HG03108 (cell line): ENCODE data around the gene ZDHHC3.
"Not testable (repeated sequence)": the region's sequence is repeated elsewhere in the genome, so short reads cannot be mapped to it uniquely, and the experiment has no call there.

Source experiments
- ATAC-seq: cut with Tn5 transposase; IDR thresholded peaks from one replicate; pipeline ENCODE4 v1.9.1; 2021; ENCODE audit warnings: moderate library complexity; ENCODE audit not compliant: unreplicated experiment

The ZDHHC3 gene

DNA sequence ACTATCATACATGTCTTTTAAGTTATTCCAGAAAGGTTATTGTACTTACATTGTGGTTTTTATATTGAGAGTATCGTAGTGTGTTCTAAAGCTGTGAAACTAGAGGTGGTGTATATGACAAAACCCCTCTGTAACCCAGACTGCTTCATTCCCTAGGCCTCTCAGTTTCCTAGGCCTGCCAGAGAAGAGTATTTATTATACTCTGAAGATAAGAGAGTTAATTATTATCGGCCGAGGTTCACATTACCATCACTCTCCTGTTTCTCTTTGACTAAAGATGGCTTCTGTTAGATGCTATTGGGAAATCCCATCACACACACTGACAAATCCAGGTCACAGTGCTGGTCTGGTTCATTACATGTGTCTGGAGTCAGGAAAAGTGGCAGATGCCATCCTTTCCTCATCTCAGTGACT lies 20.6 kb upstream of the ZDHHC3 start:
- peak; percentile 50 for ATAC-seq

DNA sequence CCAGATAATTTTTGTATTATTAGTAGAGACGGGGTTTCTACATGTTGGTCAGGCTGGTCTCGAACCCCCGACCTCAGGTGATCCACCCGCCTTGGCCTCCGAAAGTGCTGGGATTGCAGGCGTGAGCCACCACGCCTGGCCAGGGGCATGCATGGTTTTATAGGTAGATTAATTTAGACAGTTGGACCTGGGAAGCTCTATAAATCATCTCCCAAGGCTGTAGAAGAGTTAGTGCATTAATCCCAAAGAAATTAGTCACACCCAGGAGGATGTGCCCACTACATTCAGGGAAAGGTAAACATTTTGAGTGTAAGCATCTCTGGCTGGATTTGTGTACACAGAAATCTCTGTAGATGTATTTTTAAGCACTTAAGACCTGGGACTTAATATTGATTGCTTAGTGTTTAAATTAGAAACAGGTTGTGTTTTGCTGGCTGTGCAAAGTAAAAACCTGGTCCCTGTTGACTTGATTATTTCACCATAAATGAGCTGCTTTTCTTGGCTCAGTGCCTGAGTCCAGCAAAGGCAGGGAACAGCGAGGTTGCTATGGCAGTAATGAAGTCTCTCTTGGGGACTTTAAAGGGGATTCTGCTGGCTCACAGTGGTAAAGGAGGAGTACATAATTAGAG lies 19.3 kb upstream of the ZDHHC3 start:
- no peak for ATAC-seq

DNA sequence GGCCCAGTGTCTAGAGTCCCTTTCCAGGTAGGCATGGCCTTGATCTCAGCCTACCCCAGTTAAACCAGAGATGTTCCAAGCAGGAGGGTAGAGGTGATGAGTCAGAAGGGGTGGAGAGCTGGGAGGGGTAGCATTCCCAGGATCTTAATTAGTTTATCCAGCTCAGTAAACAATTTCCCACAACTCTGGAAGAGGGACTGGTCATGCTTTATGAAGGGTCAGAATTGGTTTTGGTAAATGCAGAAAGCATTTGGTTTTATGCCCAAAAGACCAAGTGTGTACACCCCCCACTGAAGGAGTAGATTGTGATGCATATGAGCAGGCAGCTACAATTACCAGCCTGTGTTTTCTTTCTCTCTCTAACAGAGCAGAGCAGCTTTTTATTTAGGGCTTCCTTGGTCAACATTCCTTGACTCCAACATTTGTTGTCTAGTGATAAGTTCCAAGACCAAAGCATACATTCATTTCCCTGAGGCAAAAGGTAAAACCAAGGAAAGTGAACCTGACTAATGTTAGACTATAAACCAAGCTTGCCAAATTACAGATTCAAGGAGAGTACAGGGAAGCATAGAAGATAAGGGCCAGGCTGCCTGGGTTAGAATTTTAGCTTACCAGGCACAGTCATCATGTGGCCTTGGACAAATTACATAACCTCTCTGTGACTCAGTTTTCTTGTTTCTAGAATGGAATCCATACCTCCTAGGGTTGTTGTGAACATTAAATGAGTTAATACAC lies 17.7 kb upstream of the ZDHHC3 start:
- no peak for ATAC-seq

DNA sequence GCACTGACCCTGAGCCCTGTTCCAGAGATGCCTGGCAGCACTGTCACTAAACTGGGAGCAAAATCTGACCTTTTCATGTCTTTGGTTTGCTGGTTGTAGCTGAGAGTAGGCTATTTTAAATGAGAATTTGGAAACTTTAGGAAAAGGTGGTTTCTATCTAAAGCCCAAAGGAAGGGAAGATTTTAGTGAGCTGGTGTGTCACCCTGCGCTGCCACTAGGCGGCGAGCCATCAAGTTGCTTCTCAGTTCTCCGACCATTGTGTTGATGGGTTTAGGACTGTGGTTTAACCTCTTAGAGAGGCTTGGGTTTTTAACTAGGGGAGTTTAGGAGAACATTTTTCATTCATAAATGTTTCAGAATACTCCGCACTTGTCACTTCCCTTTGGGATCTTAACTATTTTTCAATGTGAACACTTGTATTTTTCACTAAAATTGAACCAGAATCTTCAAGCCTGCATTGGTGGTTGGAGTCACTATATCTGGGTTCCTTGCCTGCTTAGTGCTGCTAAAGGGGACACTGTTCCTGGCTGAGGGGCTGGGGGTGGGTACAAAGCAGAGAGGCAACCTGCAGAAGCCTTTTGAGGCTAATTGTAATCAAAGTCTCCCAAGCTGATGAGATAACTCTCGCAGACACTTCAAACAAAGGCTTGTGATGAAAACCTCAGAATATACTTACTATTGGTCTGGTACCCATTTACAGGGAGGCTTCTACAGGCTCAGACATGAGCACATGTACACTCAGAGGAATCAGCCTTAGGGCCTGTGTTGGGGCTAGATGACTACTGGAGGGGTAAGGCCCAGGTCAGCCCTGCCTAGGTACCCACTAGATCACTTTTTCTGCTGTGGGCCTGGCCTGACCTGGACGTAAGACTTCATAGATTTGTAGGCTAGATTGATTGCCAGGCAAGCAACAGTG lies 16.8 kb upstream of the ZDHHC3 start:
- ATAC-seq = no peak

DNA sequence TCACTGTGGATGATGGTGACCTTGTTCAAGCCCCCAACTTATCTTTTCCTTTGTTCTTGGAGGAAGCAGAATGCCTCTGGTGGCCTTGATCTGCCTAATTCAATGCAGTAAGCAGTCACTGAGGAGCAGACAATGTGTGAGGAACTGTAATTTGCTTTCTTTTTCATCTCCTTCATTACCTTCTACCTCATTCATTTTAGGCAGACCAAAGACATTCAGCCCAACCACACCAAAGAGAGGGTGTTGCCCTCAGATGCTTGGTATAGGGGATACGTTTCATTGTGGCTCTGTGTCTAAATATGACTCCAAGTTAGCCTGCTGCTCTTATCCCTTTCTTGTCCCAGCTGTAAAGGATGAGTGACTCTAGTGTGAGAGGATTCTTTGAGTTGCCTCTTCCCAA lies 15.4 kb upstream of the ZDHHC3 start:
- ATAC-seq = no peak

DNA sequence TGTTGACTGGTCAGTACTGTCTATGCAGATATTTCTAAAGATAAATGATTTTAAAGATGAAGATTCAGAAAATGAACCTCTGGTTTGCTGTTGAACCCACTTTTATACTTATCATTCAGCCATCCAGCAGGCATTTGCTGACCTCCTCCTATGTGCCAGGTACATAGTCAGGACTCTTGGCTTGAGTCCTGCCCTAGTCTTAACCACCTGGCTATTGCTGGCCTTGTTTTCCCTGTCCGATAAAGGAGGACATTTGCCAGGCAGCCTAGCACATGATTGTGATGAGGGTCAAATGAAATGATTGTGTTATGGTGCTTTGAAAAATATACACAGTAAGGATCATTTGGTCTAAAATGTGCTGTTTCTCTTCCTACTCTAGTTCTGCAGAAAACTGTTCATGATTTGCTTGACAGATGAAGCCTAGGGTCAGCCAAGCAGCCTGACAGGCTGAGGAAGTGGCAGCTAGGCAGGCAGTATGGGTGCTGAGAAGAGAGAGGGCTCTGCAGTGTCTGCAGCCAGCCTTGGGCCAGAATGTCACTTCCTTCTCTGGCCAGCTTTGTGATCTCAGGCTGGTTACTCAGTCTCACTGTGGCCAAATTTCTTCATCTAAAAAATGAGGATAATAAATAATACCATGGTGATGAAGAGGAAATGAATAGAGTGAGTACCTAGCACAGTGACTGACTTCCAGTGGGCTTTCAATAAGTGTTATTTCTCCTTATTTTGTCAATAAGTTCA lies 13.8 kb upstream of the ZDHHC3 start:
- no peak for ATAC-seq

DNA sequence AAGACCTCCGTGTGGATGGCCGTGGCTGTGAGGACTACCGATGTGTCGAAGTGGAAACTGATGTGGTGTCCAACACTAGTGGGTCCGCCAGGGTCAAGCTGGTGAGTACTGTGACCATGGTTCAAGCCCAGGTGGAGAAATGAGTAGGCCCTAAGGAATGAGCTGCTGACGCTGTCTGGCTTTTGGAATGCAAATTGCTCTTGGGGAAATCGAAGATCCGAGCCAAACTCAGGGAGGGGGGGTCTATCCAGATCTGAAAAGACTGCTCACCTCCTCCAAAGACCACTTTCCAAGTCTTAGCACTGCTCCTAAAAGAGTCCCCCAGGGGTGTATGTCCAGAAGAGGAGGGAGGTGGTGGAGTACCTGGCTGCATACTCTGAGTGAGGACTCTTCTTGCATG lies 13.2 kb upstream of the ZDHHC3 start:
- no peak for ATAC-seq

DNA sequence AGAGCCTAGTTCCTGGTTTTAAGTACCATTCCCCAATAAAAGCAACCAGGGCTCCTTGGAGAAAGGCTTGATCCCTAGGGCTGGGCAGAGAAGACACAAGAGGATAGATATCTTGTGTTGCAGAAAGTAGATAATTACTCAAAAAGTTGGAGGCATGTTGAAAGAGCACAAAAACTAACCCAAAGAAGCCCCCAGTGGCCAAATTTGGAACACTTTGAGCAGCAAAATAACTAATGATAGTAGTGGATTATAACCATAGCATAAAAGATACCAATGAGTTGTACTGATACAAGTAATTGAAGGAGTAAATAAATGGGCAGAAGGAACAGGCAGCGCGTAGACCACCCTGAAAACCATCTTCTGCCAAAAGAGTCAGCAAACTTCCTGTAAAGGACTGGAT lies 12.1 kb upstream of the ZDHHC3 start:
- ATAC-seq = no peak

DNA sequence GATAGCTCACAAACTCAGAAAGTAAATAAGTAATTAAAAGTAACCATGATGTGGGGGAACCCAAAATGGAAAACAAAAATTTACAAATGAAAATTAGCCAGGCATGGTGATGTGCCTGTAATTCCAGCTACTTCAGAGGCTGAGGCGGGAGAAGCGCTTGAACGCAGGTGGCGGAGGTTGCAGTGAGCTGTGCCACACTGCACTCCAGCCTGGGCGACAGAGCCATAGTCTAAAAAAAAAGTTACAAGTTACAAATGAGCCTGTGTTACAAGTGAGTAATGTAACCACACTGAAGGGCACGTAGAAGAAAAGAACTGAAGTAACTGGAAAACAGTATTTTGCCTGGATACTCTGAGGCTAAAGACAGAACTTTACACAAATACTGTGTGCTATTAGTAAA lies 11.4 kb upstream of the ZDHHC3 start:
- no peak for ATAC-seq

DNA sequence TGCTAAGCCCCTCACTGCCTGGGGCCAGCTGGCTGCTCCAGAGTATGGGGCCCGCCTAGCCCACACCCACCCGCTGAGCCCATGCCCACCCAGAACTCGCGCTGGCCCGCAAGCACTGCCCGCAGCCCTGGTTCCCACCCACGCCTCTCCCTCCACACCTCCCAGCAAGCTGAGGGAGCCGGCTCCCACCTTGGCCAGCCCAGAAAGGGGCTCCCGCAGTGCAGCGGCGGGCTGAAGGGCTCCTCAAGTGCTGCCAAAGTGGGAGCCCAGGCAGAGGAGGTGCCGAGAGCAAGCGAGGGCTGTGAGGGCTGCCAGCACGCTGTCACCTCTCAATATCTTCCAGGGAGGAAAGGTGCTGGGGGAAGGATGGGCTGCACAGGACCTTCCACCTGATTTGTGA lies 10.4 kb upstream of the ZDHHC3 start:
- ATAC-seq = not testable (repeated sequence)

DNA sequence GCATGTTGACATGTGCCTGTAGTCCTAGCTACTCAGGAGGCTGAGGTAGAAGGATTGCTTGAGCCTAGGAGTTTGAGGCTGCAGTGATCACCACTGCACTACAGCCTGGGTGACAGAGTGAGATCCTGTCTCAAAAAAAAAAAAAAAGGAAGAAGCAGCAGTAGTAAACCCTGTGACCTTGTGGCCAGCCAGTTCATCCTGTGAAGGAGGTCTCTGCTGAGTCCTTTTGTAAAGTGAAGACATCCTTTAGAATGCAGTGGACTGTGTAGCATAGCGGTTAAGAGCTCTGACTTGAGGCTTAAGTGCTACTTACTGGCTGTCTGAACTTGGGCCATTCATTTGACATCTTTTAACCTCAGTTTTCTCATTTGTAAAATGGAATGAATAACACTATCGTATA lies 8.4 kb upstream of the ZDHHC3 start:
- ATAC-seq = peak; percentile 59

DNA sequence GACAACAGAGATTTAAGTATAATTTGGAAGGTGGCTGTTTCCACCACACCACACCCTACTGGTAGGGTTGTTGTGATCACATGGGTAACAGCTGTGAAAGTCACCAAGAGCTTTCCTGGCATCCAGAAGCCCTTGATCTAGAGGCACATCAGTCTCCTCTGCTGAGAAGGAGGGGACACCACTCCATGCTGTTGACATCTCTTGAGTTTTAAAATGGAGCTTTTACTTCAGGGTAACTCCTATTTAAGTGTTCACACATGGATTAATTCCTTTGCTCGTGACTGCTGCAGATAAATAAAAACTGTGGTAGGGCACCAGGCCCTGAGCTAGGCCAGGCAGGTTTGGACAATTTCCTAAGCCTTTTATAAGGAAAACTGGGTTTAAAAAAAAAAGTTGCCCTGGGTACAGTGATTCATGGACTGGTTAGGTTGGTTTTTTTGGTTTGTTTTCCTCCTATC lies 7.5 kb upstream of the ZDHHC3 start:
- no peak for ATAC-seq

DNA sequence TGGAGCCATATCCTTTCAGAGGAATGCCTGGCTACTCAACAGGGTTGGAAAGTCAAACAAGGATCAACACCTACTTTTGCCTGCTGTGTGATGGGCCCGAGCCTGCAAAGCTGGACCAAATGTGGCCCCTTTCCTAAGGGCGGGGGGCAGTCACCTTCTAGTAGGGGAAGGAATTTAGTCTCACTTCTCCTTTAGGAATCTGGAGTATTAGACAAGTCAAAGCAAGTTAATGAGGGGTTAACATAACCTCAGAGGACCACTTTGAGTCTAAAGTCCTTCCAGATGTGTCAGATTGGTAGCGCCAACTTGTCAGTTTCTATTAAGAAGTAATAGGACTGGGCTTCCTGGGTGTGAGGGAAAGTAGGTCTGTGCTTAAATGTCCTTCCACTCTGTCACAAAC lies 6.8 kb upstream of the ZDHHC3 start:
- no peak for ATAC-seq

DNA sequence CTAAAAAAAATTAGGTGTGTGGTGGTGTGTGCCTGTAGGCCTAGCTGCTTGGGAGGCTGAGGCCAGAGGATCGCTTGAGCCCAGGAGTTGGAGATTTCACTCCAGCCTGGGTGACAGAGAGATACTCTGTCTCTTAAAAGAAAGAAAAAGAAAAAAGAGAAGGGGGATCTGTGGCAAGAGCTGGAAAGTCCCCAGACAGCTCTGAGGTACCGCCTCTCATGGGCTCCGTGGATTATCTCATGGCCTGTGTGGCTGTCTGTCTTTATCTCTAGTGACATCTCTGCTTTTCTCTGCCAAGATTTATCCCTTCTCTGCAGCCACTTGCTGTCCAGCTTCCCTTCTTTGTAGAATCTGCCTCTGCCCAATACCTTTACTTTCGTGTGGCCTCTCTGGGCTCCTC lies 5.8 kb upstream of the ZDHHC3 start:
- no peak for ATAC-seq

DNA sequence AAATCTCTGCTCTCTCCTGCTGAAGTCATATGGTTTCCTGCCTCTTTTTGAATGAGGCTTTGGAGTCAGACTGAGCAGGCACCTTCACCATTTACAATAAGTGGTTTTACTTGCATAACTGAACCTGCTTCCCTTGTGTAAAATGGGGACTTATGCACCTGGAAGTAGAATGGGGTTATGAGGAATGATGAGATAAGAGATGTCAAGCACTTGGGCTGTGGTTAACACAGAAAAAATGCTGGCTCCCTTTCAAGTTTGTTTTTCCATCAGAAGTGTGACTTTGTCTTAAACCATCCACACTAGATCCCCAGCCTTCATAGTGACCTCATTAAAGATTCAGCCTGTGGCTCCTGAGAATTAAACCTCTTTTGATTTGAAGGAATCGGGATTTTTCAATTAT lies 5.2 kb upstream of the ZDHHC3 start:
- no peak for ATAC-seq

DNA sequence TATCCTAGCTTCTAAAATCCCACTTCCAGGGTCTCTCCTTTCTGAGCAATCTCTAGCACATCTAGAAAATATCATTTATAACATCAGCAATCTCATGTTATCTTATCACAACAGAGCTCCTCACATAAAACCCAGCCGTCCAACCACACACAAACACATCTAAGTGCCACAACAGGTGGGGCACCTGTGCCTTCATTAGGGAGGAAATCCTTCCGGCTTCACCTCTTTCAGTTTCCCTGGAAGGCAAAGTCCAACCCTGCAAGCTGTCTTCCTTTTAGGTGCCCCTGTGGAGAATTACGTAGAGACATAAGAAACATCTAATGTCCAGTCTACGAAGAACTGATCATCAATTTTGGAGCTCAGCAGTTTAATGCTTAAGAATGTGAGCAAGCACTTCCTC lies 1.6 kb downstream of the ZDHHC3 start:
- ATAC-seq = no peak

DNA sequence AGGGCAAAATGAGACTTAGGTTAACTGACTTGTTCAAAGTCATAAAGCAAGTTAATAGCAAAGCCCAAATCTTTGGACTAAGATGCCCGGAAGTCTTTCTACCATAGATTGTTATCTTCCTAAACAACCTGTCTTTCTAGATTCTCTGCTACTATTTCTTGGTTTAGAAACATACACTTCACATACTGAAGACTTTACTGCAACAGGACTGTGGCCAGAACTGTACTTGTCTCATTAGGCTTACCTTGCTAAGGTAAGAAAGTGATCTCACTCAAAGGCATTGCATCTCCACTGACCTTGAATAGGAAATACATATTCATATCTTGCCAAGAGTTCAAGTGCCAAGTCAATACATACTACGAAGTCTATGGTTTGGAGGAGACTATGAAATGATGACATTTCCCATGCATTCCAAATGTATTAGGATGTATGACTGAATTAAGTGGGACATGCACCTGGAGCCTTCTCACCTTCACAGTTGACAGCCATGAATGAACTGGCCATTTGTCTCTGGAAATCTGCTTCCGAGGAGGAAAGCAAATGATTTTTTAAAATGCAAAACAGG lies 5.0 kb downstream of the ZDHHC3 start:
- no peak for ATAC-seq

DNA sequence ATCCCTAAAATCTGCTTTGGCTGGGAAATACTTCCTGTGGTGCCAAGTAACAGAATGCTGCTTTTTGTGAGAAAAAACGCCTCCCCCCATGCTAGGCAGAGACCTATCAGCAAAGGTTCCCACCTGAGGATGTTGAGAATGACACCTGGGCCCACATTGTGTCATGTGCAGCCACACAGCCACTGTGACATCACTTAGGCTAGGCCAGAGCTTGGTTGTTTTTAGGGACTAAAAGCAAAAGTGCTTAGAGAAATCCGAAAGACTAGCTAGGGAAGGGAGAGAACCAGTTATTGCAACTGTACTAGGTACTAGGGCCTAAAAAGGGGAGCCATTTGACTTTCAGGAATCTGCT lies 6.2 kb downstream of the ZDHHC3 start:
- no peak for ATAC-seq

DNA sequence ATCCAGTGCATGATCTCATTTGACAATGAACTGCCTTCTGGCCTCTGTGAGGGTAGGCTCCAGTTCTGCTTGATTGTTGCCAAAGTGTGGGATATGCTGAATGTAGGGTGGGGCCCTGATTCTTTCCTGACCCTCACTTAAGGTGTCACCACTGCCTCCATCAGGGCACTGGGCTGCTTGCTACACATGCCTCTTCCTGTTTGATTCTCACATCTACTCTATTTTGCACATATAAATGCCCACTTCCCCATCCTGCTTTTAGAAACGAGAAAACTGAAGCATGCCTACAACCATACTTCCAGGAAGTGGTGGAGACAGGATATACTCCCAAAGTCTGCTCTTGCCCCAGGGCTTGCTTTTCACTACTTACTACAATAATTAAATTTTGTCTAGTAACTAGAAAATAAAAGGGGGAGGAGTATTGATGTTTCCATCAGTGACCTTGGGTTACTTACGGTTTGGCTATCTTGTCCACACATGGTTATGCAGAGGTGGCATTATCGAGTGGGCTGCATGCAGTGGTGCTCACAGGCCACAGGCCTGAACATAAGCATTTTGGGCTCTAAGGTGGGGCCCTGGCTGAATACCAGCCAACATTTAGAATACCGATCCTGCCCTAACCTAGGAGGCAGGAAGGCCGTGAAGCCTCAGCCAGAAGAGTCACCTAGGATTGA lies 6.7 kb downstream of the ZDHHC3 start:
- no peak for ATAC-seq

DNA sequence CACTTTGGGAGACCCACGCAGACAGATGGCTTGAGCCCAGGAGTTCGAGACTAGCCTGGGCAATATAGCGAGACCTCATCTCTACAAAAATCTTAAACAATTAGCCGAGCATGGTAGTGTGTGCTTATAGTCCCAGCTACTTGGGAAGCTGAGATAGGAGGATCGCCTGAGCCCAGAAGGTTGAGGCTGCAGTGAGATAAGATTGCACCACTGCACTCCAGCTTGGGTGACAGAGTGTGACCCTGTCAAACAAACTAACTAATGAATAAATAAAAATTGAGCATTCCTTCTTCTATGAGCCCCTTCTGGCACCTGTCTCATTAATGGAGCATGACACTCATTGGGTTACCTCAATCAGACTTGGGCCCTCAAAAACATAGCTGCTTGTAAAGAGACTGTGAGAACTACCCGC lies 7.5 kb downstream of the ZDHHC3 start:
- no peak for ATAC-seq
